BJ (cell line): ENCODE data around the gene RASGRP1. TPM values are rescaled to one million over a fixed set of nuclear protein-coding genes. Genes with fewer than 3 reads are reported as not detected.

Experiments
- CTCF ChIA-PET: fragments of 350-600 bp; formaldehyde crosslinking; extraction: SDS; loops from one replicate; lab custom pipeline; 2021; ENCODE audit warnings: antibody characterized with exemption, inconsistent platforms; lab: Yijun Ruan, JAX
- POLR2A ChIA-PET: fragments of 300-600 bp; sonication (Branson Sonifier 250); formaldehyde crosslinking; extraction: SDS; loops from one replicate; lab custom pipeline; 2021; ENCODE audit warnings: antibody characterized with exemption; lab: Charles Lee
- DNase-seq: peaks from one replicate; pipeline ENCODE4 v3.0.0-alpha.2; 2011; ENCODE audit warnings: low read depth
- H3K27me3 ChIP-seq: 2 replicates; pipeline ENCODE4 v1.6.0; 2011; ENCODE audit warnings: low read length; ENCODE audit not compliant: control insufficient read depth, insufficient read depth
- H3K36me3 ChIP-seq: 2 replicates; pipeline ENCODE4 v1.5.1; 2011; ENCODE audit warnings: low read length; ENCODE audit not compliant: control insufficient read depth, insufficient read depth
- H3K4me3 ChIP-seq: 2 replicates; pipeline ENCODE4 v1.5.1; 2011; ENCODE audit warnings: low read depth, mild to moderate bottlenecking, control low read depth, low read length
- CTCF ChIP-seq: IDR thresholded peaks from 2 replicates; pipeline ENCODE4 v1.5.1; 2011; ENCODE audit warnings: low read depth, mild to moderate bottlenecking, control low read depth, inconsistent platforms, low read length, moderate library complexity; ENCODE audit not compliant: insufficient read depth
- polyA plus RNA-seq: library from polyadenylated mRNA; depleted of rRNA; stranded (reverse); fragments of >200 nt; gene quantifications from 2 replicates; pipeline ENCODE4 v1.2.3, GENCODE V29; 2011

Gene RASGRP1
- polyA plus RNA-seq, 1 experiment, result 4.3 TPM

- no peaks in the 10 kb centered on the region for H3K36me3 ChIP-seq
- H3K4me3 ChIP-seq, result no peak overlapping the region
- POLR2A ChIA-PET, result no interaction called here
- DNase-seq, result no peak
- CTCF ChIA-PET, result interaction anchor here (0.7 kb wide), 1 partner anchor 30 kb away, joined by 3 read pairs; no protein-coding TSS in a partner anchor
- no peaks in the 10 kb centered on the region for H3K27me3 ChIP-seq
- TF ChIP-seq CTCF, result no peak
Measured at GRCh38 chr15:38533416-38533915, 31.1 kb downstream of the RASGRP1 start.

- CTCF ChIA-PET, result interaction anchor here (0.6 kb wide), 2 partner anchors 35 to 46 kb away, joined by 3 read pairs; no protein-coding TSS in a partner anchor
- H3K27me3 ChIP-seq, result no peaks in the 10 kb centered on the region
- TF ChIP-seq CTCF, result no peak
- H3K4me3 ChIP-seq, result no peak overlapping the region
- DNase-seq, result no peak
- H3K36me3 ChIP-seq, result no peaks in the 10 kb centered on the region
- POLR2A ChIA-PET, result no interaction called here
Measured at GRCh38 chr15:38532728-38533127, 31.9 kb downstream of the RASGRP1 start.

GRCh38 chr15:38531509-38531908, 33.1 kb downstream of the RASGRP1 start:
- ChIA-PET CTCF (interaction anchor here (1.4 kb wide), 1 partner anchor 32 kb away, joined by 5 read pairs; no protein-coding TSS in a partner anchor), POLR2A (no interaction called here)
- no peaks in the 10 kb centered on the region for H3K27me3 ChIP-seq
- H3K36me3 ChIP-seq, result no peaks in the 10 kb centered on the region
- DNase-seq, result no peak
- no peak for TF ChIP-seq CTCF
- H3K4me3 ChIP-seq, result no peak overlapping the region

GRCh38 chr15:38530113-38530512, 34.5 kb downstream of the RASGRP1 start:
- Histone ChIP-seq H3K36me3 (no peaks in the 10 kb centered on the region), H3K4me3 (no peak overlapping the region), H3K27me3 (no peaks in the 10 kb centered on the region)
- POLR2A ChIA-PET, result no interaction called here
- CTCF ChIA-PET, result no interaction called here
- DNase-seq, result no peak
- TF ChIP-seq CTCF, result no peak

GRCh38 chr15:38528294-38528693, 36.3 kb downstream of the RASGRP1 start:
- peak; percentile 48 for DNase-seq
- H3K27me3 ChIP-seq, result no peaks in the 10 kb centered on the region
- POLR2A ChIA-PET, result interaction anchor here (0.8 kb wide), 1 partner anchor 31 kb away, joined by 3 read pairs; no protein-coding TSS in a partner anchor
- no peak for TF ChIP-seq CTCF
- CTCF ChIA-PET, result no interaction called here
- no peak overlapping the region for H3K4me3 ChIP-seq
- no peaks in the 10 kb centered on the region for H3K36me3 ChIP-seq
